Endothelial cell of umbilical vein (primary cell): ENCODE results near the gene GBP6. TPM values are rescaled to one million over a fixed set of nuclear protein-coding genes. Genes with fewer than 3 reads are reported as not detected.

Experiments
- BruUV-seq: library from RNA; stranded (reverse); fragments of 400-500 nt; replicated peaks from 2 replicates; lab custom pipeline; 2021; lab: Mats Ljungman, UMichigan
- CTCF ChIA-PET: fragments of 300-600, 350-600 bp; sonication (Branson Sonifier 250); formaldehyde crosslinking; loops from one replicate; lab custom pipeline; 2021; ENCODE audit warnings: antibody characterized with exemption, inconsistent platforms; lab: Charles Lee
- POLR2A ChIA-PET: fragments of 300-600, 350-600 bp; sonication (Branson Sonifier 250); formaldehyde crosslinking; loops from one replicate; lab custom pipeline; 2021; ENCODE audit warnings: antibody characterized with exemption, inconsistent platforms; lab: Charles Lee
- DNase-seq: peaks from one replicate; pipeline ENCODE4 v3.0.0-alpha.2; 2011; ENCODE audit warnings: low read depth, low spot score
- FAIRE-seq: peaks from 2 replicates; lab custom pipeline; 2011; peaks lifted over from hg19 to GRCh38; lab: Jason Lieb, UNC
- H2AFZ ChIP-seq: 2 replicates; pipeline ENCODE4 v1.6.0; 2012; ENCODE audit warnings: low read depth, low read length, control low read depth, inconsistent platforms
- H3K27ac ChIP-seq: 2 replicates; pipeline ENCODE4 v1.5.1; 2011; ENCODE audit warnings: low read depth, mild to moderate bottlenecking, control low read depth, low read length, moderate library complexity; ENCODE audit not compliant: insufficient read depth
- H3K27me3 ChIP-seq, 2 experiments: 2 replicates each; pipeline versions ENCODE4 v1.6.0 to v1.6.1; 2011; ENCODE audit warnings: low read length in 2 of 2, mixed read lengths in 1 of 2; ENCODE audit not compliant: control insufficient read depth in 2 of 2, insufficient read depth in 2 of 2
- H3K36me3 ChIP-seq, 2 experiments: 2 replicates in 1 of 2; 3 replicates in 1 of 2; pipeline ENCODE4 v1.5.1; 2011; ENCODE audit warnings: low read length in 2 of 2, mild to moderate bottlenecking in 1 of 2, moderate library complexity in 1 of 2; ENCODE audit not compliant: control insufficient read depth in 2 of 2, insufficient read depth in 2 of 2; ENCODE audit errors: extremely low read depth in 1 of 2
- H3K4me1 ChIP-seq: 3 replicates; pipeline ENCODE4 v1.5.1; 2011; ENCODE audit warnings: mild to moderate bottlenecking, low read length; ENCODE audit not compliant: control insufficient read depth, insufficient read depth; ENCODE audit errors: extremely low read depth
- H3K4me2 ChIP-seq: 2 replicates; pipeline ENCODE4 v1.6.1; 2011; ENCODE audit warnings: low read length, control low read depth, mixed read lengths; ENCODE audit not compliant: insufficient read depth
- H3K4me3 ChIP-seq, 3 experiments: fragments of 200-600 bp in 1 of 3; sonication (generic), shearing (Covaris generic) in 1 of 3; replicated peaks in 1 of 3; 2 replicates each; pipeline ENCODE4 v1.5.1; 2011 to 2016; ENCODE audit warnings: control low read depth in 3 of 3, low read length in 3 of 3, mild to moderate bottlenecking in 2 of 3, inconsistent platforms in 1 of 3, low read depth in 1 of 3, moderate library complexity in 1 of 3; ENCODE audit not compliant: insufficient read depth in 1 of 3
- H3K79me2 ChIP-seq: 2 replicates; pipeline ENCODE4 v1.6.0; 2012; ENCODE audit warnings: low read length, inconsistent platforms; ENCODE audit not compliant: control insufficient read depth, insufficient read depth
- H3K9ac ChIP-seq: replicated peaks from 2 replicates; pipeline ENCODE3; 2011; ENCODE audit warnings: low read length, control low read depth; ENCODE audit not compliant: insufficient read depth; ENCODE audit errors: extremely low read depth
- H3K9me1 ChIP-seq: replicated peaks from 3 replicates; pipeline ENCODE4 v1.6.0; 2011; ENCODE audit warnings: mild to moderate bottlenecking, low read length; ENCODE audit not compliant: control insufficient read depth, insufficient read depth; ENCODE audit errors: extremely low read depth
- H3K9me3 ChIP-seq: replicated peaks from 2 replicates; pipeline ENCODE4 v1.5.1; 2012; ENCODE audit warnings: low read length, inconsistent platforms; ENCODE audit not compliant: control insufficient read depth, insufficient read depth
- H4K20me1 ChIP-seq: replicated peaks from 2 replicates; pipeline ENCODE3; 2011; ENCODE audit warnings: mild to moderate bottlenecking, low read length; ENCODE audit not compliant: control insufficient read depth, insufficient read depth; ENCODE audit errors: extremely low read depth
- EZH2 ChIP-seq: IDR thresholded peaks from 2 replicates; pipeline ENCODE4 v1.6.1; 2012; ENCODE audit warnings: borderline replicate concordance, low read depth, mild to moderate bottlenecking, moderate library complexity, low read length, inconsistent platforms; ENCODE audit not compliant: severe bottlenecking
- FOS ChIP-seq: IDR thresholded peaks from 2 replicates; pipeline ENCODE4 v1.6.1; 2011; ENCODE audit warnings: mild to moderate bottlenecking, low read length, moderate library complexity, borderline replicate concordance; ENCODE audit not compliant: insufficient read depth
- GATA2 ChIP-seq: IDR thresholded peaks from 2 replicates; pipeline ENCODE4 v1.7.0; 2011; ENCODE audit warnings: low read depth, mild to moderate bottlenecking, moderate library complexity, mixed read lengths, low read length; ENCODE audit not compliant: insufficient read length, insufficient read depth
- JUN ChIP-seq: IDR thresholded peaks from 2 replicates; pipeline ENCODE4 v1.6.1; 2011; ENCODE audit warnings: borderline replicate concordance, low read depth; ENCODE audit not compliant: insufficient read length, insufficient read depth
- POLR2A ChIP-seq: IDR thresholded peaks from 2 replicates; pipeline ENCODE4 v1.6.1; 2012; ENCODE audit warnings: low read depth, mild to moderate bottlenecking, control low read depth, low read length
- POLR2AphosphoS5 ChIP-seq: IDR thresholded peaks from 2 replicates; pipeline ENCODE4 v1.6.1; 2012; ENCODE audit warnings: low read depth, mild to moderate bottlenecking, control low read depth, low read length, moderate library complexity; ENCODE audit not compliant: insufficient read depth
- dilution Hi-C: fragments of 300-500 bp; cut with MboI; formaldehyde crosslinking; loops from one replicate; pipeline ENCODE4 v1.15.0; 2019; ENCODE audit warnings: low sequenced_read_pairs; ENCODE audit not compliant: extremely low pct_ligation_motif_present
- intact Hi-C: fragments of 100-400 bp; cut with micrococcal nuclease; formaldehyde crosslinking; loops from one replicate; pipeline ENCODE4 v1.10.0; 2022
- polyA plus RNA-seq, 4 experiments: library from polyadenylated mRNA; depleted of rRNA in 3 of 4; stranded (reverse) in 3 of 4; unstranded in 1 of 4; fragments of >200 nt; gene quantifications; 2 replicates each; pipeline versions ENCODE4 v1.2.1 to v1.2.3, GENCODE V29; 2011 to 2012; ENCODE audit warnings: missing spikeins in 1 of 4
- total RNA-seq: library from RNA; stranded (reverse); gene quantifications from 2 replicates; pipeline ENCODE4 v1.2.3, GENCODE V29; 2021
- TF ChIP-seq, protein P1 (sequence below), 2 donors: IDR thresholded peaks; 1 replicate in 1 of 2; 2 replicates in 1 of 2; pipeline ENCODE4 v1.5.1; 2011; ENCODE audit warnings: low read length in 2 of 2, mild to moderate bottlenecking in 2 of 2, moderate library complexity in 2 of 2, control low read depth in 1 of 2, inconsistent platforms in 1 of 2, low read depth in 1 of 2; ENCODE audit not compliant: insufficient read depth in 1 of 2; ENCODE audit errors: extremely low read depth in 1 of 2
- TF ChIP-seq, protein P2 (sequence below): IDR thresholded peaks from 2 replicates; pipeline ENCODE4 v1.6.1; 2011; ENCODE audit not compliant: insufficient read depth, insufficient read length

GBP6 gene
- total and polyA plus RNA-seq, 2 donors (not counting 3 experiments of a cell fraction or from before 2014, with no cell fraction given), result not detected

DNA sequence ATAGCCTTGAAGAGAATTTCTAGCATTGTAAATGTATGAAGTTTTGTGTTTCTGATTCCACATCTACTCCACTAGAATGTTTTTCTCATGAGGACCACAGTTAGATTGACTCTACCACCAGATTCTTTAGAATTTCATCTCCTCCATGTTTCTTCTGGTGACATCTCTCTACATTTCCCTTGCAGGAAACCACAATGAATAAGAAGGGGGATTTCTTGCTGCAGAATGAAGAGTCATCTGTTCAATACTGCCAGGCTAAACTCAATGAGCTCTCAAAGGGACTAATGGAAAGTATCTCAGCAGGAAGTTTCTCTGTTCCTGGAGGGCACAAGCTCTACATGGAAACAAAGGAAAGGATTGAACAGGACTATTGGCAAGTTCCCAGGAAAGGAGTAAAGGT, 18.6 kb downstream of the GBP6 start:
- Histone ChIP-seq H3K79me2 (no peaks in the 10 kb centered on the region), H3K4me3 (no peak overlapping the region), H3K9me3 (no peaks in the 10 kb centered on the region), H3K4me1 (no peaks in the 10 kb centered on the region), H3K4me2 (no peak overlapping the region), H4K20me1 (no peaks in the 10 kb centered on the region), H3K36me3 (no peaks in the 10 kb centered on the region), H2AFZ (no peak overlapping the region), H3K9me1 (no peaks in the 10 kb centered on the region), H3K27me3 (peaks cover 0 to 2% of the 10 kb centered on the region in 2 experiments), H3K27ac (no peak overlapping the region), H3K9ac (no peak overlapping the region)
- dilution Hi-C loops, result no loop called here
- TF ChIP-seq POLR2A (no peak), JUN (no peak), FOS (no peak), POLR2AphosphoS5 (no peak), EZH2 (no peak), GATA2 (no peak)
- TF ChIP-seq, protein P1, sequence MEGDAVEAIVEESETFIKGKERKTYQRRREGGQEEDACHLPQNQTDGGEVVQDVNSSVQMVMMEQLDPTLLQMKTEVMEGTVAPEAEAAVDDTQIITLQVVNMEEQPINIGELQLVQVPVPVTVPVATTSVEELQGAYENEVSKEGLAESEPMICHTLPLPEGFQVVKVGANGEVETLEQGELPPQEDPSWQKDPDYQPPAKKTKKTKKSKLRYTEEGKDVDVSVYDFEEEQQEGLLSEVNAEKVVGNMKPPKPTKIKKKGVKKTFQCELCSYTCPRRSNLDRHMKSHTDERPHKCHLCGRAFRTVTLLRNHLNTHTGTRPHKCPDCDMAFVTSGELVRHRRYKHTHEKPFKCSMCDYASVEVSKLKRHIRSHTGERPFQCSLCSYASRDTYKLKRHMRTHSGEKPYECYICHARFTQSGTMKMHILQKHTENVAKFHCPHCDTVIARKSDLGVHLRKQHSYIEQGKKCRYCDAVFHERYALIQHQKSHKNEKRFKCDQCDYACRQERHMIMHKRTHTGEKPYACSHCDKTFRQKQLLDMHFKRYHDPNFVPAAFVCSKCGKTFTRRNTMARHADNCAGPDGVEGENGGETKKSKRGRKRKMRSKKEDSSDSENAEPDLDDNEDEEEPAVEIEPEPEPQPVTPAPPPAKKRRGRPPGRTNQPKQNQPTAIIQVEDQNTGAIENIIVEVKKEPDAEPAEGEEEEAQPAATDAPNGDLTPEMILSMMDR (IDR thresholded peaks at IDR 0.05; ENCODE audit: extremely low read depth in 1 of 2, insufficient read depth in 1 of 2, low read depth in 1 of 2, low read length in 2 of 2), result no peak
- TF ChIP-seq, protein P2, sequence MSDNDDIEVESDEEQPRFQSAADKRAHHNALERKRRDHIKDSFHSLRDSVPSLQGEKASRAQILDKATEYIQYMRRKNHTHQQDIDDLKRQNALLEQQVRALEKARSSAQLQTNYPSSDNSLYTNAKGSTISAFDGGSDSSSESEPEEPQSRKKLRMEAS, result no peak
- no TSS peak for BruUV-seq
- no peak for FAIRE-seq
- ChIA-PET CTCF (no interaction called here), POLR2A (no interaction called here)
- intact Hi-C loops, result no loop called here
- no peak for DNase-seq
